Limb (tissue), 2 donors: ENCODE measurements around the gene PRPF39.
A peak's percentile ranks its signal among the peaks of the same experiment; 100 is the strongest.

Experiments
- DNase-seq, 2 donors: peaks; one replicate each; pipeline ENCODE4 v3.0.0-alpha.2; 2016; ENCODE audit errors: extremely low spot score in 2 of 2

Gene PRPF39, protein sequence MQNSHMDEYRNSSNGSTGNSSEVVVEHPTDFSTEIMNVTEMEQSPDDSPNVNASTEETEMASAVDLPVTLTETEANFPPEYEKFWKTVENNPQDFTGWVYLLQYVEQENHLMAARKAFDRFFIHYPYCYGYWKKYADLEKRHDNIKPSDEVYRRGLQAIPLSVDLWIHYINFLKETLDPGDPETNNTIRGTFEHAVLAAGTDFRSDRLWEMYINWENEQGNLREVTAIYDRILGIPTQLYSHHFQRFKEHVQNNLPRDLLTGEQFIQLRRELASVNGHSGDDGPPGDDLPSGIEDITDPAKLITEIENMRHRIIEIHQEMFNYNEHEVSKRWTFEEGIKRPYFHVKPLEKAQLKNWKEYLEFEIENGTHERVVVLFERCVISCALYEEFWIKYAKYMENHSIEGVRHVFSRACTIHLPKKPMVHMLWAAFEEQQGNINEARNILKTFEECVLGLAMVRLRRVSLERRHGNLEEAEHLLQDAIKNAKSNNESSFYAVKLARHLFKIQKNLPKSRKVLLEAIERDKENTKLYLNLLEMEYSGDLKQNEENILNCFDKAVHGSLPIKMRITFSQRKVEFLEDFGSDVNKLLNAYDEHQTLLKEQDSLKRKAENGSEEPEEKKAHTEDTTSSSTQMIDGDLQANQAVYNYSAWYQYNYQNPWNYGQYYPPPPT

DNA sequence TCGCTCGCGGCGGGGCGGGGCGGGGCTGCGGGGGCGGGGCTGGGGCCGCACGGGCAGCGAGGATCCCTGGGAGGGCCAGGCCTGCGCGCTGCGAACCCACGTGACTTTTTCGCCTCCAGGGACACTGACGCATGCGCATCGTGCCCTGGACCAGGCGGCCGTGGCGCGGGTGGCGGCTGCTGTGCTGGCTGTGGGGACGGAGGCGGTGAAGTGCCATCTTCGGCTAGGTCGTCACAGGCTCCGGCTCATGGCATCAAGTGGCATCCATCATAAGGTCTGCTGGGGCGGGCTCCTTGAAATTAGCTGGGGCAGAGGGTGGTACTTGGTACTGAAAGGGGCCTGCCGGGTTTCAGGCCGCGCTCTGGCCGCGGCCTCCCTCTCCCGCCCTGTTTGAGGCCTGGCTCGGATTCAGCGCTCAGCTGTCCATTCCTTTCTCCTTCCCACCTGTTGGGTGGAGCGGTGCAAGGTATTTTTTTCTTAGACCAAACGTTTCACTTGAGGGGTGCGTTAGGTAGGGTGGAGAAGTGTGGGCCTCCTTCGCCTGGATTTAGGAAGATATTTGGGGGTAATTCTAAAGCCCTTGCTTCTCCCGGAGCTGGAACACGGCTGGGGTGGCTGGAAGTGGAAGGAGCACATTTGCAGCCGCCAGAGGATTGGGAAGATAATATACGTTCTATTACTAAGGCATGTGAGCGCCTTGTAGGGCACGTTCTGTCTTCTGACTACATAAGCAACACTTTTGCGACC lies at the start of gene PRPF39:
TSS of gene PRPF39 (plus strand) at position 141 of the 747 bp plus-strand sequence. CDS start 11,124 bp downstream, outside the sequence.
- peak; percentile 93 to 97 for DNase-seq

DNA sequence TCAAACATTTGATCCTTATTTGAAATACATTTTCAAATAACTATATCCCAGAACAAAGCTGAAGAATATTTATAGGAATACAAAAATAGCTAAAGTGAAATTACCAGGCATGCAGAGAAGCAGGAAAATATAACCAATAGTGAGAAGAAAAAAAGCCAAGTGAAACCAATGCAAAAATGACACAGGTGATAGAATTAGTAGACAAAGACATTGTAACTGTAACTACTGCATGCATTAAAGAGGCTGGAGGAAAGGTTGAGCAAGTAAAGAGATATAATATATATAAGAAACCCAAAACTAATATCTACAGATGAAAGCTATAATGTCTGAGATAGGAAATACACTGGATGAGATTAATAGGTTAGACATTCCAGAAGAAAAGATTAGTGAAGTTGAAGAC lies 49.2 kb upstream of the PRPF39 start:
- no peak for DNase-seq

DNA sequence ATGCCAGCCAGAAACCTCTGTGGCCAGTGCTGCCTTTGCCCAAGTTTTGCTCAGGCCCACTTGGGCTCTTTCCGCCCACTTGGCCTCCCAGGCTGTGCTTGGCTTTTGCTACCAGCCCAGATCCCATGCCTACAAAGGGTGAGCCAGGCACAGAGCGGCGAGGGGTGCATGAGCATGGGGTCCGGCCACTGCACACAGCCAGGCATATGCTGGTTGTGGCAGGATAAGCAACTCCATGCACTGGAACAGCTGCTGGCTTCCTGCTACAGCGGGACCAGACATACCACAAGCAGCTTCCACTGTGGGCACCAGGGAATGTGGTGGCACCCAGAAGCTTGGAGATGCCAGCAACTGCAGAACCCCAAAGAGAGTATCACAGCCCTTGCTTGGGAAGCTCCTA lies 45.7 kb upstream of the PRPF39 start:
- no peak for DNase-seq

DNA sequence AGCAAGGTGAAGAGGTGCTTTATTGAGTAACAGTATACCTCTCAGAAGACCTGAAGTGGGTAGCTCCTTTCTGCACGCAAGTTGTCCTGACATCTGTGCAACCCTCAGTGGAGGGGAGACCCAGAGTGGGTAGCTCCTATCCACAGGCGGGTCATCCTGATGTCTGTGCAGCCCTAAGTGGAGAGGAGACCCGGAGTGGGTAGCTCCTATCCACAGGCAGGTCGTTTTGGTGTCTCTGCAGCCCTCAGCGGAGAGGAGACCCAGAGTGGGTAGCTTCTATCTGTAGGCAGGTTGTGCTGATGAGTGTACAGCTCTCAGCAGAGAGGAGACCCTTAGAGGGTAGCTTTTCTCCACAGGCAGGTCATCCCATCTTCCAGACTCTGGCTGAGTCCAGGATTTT lies 45.1 kb upstream of the PRPF39 start:
- DNase-seq, result no peak

DNA sequence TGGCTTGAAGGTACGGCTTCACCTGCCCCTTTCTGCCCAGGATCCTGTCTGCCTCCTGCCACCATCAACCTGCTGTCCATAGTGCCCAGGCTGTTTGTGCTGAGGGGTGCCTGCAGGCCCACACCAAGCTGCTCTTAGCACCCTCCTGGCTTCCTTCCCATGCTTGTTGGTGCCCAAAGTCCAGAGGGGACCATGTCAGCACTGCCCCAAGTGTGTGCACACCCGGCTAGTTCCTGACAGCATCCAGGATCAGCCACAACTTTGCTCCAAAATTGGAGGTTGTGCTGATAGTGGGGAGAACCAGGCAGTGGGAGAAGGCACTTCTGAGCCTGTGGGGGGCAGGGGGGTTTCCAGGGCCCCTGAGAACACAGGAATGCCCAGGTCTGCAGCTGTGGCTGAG lies 44.5 kb upstream of the PRPF39 start:
- DNase-seq, result no peak

DNA sequence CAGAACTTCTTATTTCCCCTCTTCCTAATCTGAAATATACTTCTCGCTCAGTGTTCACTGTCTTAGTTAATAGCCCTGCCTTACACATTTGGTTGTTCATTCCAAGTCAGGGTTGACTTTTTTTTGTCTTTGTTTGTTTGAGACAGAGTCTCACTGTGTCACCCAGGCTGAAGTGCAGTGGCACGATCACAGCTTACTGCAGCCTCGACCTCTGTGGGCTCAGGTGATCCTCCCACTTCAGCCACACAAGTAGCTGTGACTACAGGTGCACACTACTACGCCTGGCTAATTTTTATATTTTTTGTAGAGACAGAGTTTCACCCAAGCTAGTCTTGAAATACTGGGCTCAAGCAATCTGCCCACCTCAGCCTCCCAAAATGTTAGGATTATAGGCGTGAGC lies 42.3 kb upstream of the PRPF39 start:
- DNase-seq, result no peak

DNA sequence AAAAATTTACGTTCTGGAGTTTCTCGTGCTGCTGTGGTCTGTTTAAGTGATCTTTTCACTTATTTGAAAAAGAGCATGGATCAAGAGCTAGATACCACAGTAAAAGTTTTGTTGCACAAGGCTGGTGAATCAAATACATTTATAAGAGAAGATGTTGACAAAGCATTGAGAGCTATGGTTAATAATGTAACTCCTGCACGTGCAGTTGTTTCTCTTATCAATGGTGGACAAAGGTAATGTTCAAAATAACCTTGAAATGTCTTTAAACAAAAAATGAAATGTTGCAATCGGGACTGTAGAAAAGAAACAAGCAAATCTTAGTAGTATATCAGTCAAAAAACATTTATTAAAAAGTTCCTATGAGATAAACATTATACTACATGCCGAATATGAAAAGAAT lies 39.3 kb upstream of the PRPF39 start:
- DNase-seq, result no peak

DNA sequence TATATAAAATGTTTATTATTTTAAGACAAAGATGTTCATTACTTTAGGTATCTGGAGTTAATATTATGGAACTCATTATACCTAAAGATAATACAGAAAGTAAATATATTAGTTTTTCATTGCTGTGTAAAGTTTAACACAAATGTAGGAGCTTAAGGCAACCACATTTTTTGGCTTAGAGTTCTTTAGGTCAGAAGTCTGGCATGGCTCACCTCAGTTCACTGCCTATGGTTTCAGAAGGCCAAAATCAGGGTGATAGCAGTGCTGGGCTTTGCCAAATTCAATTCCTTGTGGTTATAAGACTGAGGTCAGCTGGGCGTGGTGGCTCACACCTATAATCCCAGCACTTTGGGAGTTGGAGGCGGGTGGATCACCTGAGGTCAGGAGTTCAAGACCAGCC lies 35.5 kb upstream of the PRPF39 start:
- DNase-seq, result no peak

DNA sequence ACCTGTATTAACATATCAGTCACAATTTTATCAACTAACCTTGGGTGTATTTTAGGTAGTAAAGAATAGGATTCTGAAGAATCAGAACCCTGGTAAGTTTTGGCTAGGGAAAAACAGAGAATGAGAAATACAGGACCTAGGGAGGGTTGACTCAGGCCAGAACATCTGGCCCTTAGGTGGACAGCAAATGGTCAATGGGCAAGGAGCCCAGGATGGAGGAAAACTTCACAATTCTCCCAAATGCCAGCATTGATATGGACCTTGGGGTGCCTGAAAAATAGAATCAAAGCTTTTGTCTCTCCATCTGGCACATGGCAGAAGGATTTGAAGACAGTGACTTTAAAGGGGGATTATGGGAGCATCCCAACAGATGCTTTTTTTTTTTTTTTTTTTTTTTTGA lies 32.7 kb upstream of the PRPF39 start:
- DNase-seq, result no peak

DNA sequence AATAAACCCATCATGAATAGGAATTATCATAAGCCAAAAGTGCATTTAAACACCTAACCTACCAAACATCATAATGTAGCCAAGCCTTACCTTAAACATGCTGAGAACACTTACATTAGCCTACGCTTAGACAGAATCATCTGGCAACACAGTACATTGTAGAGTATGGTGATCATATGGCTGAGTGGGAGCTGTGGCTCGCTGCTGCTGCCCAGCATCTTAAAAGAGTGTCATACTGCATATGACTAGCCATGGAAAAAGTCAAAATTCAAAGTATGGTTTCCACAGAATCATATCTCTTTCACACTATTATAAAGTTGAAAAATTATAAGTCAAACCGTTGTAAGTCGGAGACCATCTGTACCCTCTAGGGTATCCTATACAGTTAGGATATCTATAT lies 32.0 kb upstream of the PRPF39 start:
- no peak for DNase-seq

DNA sequence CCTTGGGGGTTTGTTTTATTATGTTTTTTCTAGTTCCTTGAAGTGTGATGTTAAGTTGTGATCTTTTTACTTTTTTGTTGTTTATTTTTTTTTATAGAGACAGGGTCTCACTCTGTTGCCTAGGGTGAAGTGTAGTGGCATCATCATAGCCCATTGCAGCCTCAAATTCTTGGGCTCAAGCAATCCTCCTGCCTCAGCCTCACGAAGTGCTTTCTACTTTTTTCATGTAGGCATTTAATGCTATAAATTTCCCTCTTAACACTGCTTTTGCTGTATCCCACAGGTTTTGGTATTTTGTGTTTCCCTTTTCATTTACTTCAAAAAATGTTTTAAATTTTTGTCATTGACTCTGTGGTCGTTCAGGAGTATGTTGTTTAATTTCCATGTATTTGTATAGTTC lies 26.6 kb upstream of the PRPF39 start:
- DNase-seq, result no peak

DNA sequence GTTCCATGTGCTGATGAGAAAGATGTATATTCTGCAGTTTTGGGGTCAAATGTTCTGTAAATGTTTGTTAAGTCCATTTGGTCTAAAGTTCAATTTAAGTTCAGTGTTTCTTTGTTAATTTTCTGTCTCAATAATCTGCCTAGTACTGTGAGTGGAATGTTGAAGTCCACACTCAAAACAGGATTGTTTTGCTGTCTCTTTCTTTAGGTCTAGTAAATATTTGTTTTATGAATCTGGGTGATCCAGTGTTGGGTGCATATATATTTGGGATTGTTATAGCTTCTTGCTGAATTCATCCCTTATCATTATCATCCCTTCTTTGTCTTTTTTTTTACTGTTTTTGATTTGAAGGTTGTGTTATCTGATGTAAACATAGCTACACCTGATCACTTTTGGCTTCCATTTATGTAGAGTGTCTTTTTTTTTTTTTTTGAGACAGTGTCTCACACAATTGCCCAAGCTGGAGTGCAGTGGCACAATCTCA lies 26.0 kb upstream of the PRPF39 start:
- DNase-seq, result no peak

DNA sequence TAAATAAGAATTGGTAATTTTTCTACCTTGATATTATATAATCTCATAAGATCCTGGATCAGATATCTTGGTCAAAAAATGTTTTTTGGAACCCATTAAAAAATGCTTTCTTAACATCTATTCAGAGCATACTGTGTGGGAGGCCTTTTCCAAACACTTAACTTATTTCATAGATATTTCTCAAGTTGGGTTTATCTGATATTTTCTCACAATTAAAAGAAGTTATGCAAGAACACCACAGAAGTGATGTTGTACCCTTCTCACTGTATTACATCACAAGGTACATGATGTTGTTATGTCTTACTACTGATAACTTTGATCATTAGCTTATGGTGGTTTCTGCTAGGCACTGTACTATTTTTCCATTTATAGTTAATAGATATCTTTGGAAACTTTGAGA lies 23.4 kb upstream of the PRPF39 start:
- DNase-seq, result no peak

DNA sequence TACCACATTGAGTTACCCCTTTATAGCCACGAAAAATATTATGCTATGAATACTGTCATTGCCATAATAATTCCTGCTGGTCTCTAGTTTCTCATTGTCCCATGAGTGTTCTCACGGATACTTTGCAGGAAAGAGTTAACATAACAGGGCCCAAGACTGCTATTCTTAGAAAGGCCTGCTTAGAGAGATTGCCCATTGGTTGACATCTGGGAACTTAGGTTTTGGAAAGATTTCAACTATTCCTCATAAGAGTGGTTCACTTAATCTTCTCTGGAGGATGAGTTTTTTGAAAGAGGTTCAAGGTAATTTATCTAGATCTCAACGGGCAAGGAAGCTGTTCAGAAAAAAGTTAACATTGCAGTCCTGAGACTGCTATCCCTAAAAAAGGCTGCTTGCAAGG lies 18.4 kb upstream of the PRPF39 start:
- DNase-seq, result no peak

DNA sequence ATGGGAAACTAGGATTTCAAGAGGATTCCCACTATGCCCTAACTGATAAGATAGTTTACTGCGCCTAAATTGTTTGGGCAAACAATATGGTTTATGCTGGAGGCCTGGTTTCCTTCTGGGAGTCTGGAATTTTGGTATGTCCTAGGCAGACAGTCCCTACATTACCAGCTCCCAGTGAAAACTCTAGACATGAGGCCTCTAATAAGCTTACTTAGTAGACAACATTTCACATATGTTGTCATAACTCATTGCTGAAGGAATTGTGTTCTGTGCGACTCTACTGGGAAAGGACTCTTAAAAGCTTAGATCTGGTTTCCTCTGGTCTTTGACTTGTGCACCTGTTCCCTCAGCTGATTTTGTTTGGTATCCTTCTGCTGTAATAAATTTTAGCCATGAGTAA lies 18.0 kb upstream of the PRPF39 start:
- DNase-seq, result no peak

DNA sequence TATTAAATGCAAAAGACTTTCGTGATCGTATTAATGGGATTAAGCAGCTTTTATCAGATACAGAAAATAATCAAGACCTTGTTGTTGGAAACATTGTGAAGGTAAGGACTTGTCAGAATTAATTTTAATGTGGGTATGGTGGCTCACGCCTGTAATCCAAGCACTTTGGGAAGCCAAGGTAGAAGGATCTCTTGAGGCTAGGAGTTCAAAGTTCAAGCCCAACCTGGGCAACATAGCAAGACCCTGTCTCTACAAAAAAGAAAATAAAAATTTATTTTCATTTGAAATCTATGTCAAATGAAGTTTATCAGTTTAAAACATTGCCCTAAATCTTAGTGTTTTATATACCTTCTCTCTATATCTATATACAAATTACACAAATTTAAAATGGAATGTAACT lies 17.2 kb upstream of the PRPF39 start:
- no peak for DNase-seq

DNA sequence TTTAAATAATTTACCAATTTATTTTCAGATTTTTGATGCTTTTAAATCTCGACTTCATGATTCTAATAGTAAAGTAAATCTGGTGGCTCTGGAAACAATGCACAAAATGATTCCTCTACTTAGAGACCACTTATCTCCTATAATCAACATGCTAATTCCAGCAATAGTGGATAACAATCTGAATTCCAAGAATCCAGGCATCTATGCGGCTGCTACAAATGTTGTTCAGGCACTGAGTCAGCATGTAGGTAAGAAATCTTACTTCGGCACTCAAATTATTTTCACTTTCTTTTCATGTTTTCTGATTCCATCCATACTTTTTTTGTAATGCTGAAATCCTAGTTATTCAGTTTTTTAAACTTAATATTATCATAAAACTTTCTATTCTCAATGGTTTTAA lies 15.5 kb upstream of the PRPF39 start:
- no peak for DNase-seq

DNA sequence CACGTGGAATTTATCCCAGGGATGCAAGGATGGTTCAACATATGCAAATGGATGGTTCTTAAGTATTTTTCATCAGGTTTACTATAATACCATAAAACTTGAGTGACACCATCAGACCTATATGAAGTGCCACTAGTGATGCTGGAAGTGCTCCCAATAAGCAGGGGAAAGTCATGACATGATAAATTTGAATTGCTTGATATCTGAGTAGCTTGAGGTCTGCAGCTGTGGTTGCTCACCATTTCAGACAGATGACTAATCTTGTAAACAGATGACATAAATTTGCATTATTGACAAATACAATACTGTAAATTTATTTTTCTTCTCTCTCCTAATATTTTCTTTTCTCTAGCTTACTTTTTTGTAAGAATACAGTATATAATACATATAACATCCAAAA lies 13.7 kb upstream of the PRPF39 start:
- DNase-seq, result no peak

DNA sequence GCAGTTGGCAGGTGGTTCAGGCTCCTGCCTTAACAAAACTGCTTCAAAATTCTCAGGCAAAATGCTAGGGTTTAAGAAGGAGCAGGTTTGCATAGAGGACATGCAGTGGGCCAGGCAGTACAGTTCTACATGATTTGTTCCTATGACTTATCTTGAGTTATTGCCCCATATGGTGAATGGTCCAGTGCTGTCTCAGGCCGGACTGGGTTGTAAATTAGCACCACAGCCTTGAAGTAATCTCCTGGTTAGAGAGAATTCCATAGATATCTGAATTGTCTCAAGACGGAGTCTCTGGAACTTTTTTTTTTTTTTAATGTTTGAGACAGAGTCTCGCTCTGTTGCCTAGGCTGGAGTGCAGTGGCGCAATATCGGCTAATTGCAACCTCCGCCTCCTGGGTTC lies 11.8 kb upstream of the PRPF39 start:
- DNase-seq, result no peak

DNA sequence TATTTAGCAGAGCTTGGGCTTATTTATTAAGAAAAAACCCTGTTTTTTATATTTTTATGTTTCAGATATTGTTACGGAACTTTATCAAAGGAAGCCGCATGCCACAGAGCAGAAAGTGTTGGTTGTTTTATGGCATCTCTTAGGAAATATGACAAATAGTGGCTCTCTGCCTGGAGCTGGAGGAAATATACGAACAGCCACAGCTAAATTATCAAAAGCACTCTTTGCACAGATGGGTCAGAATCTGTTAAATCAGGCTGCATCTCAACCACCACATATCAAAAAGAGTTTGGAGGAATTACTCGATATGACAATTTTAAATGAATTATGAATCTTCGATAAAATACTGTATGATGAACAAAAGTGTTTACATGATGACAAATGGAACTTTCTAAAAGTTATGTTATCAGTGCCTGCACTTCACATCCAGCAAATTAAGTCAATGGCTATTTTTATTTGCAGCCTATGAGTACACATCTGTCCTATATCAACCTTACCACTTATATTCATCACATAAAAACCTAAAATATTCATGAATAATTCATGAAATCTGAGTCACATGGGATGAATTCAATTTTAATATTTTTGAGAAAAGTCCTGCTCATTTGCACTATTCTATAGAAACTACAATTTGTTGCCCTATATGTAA lies 10.6 kb upstream of the PRPF39 start:
- DNase-seq, result no peak

DNA sequence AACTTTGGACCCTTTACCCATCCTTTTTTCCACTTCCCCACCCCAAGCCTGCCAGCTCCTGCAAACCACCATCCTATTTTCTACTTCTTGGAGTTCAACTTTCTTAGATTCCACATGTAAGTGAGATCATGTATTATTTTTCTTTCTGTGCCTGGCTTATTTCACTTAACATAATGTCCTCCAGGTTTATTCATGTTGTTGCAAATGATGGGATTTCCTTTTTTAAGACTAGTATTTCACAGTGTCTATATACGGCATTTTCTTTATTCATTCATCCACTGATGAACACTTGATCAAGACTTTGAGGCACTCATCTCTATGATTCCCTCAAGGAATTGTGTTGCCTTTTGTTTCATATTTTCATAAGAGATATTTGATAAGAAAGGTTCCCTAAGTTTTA lies 5.6 kb upstream of the PRPF39 start:
- DNase-seq, result no peak
